Right lobe of liver (tissue), 4 donors: ENCODE data around the gene IRGC.

ENCODE experiments used
- CTCF ChIP-seq, 4 donors: fragments of 200-600 bp in 3 of 4; fragments of 450-650 bp in 1 of 4; IDR thresholded peaks; one replicate each; pipeline versions ENCODE4 v1.5.1 to v1.8.0; 2016 to 2022; ENCODE audit warnings: antibody characterized with exemption in 4 of 4, mild to moderate bottlenecking in 2 of 4
- POLR2A ChIP-seq: fragments of 450-650 bp; IDR thresholded peaks from one replicate; pipeline ENCODE4 v1.6.1; 2017; ENCODE audit warnings: antibody characterized with exemption, mild to moderate bottlenecking
- donor health status: DM: no; HTN: no; CAD: no.
- donor health status: DM: no; HTN: no; CAD: no.
- donor health status: DM: no; HTN: yes; CAD: no.

DNA sequence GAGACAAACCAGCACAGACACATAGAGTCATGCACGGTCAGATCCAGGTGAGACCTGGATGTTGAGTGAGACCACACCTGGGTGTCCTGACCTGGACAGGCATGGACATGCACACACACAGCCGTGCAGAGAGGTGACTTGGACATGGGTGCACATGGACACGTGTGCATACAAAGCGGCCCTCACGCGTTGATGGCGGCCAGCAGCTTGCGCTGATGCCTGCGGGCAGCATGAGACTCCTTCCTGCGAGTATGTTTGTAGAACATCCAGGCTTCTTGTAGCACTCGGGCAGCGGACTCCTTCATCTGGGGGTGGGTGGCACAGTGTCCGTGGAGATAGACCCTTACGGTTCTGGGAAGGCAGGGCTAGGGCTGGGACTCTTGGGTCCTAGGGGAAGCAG lies 53.4 kb downstream of the IRGC start:
- TF ChIP-seq CTCF (IDR thresholded peaks at IDR 0.05) (no peak), POLR2A (no peak)
